HUES48 (cell line): ENCODE results near the gene RRAGA.

Experiments used
- H3K27ac ChIP-seq: one replicate; pipeline ENCODE4 v1.7.0; 2013; ENCODE audit warnings: low read depth, low read length, inconsistent platforms
- H3K27me3 ChIP-seq: 2 replicates; pipeline ENCODE4 v1.6.1; 2013; ENCODE audit warnings: mild to moderate bottlenecking, low read length; ENCODE audit not compliant: control insufficient read depth, insufficient read depth
- H3K36me3 ChIP-seq: 2 replicates; pipeline ENCODE4 v1.6.1; 2013; ENCODE audit warnings: low read length; ENCODE audit not compliant: control insufficient read depth, insufficient read depth
- H3K4me1 ChIP-seq: 2 replicates; pipeline ENCODE4 v1.6.1; 2013; ENCODE audit warnings: mild to moderate bottlenecking, low read length; ENCODE audit not compliant: control insufficient read depth, insufficient read depth
- H3K4me3 ChIP-seq: 2 replicates; pipeline ENCODE4 v1.5.1; 2013; ENCODE audit warnings: mild to moderate bottlenecking, low read depth, low read length
- H3K9ac ChIP-seq: 2 replicates; pipeline ENCODE4 v1.6.1; 2013; ENCODE audit warnings: mild to moderate bottlenecking, low read depth, low read length, moderate library complexity
- H3K9me3 ChIP-seq: 2 replicates; pipeline ENCODE4 v1.6.1; 2013; ENCODE audit warnings: low read length; ENCODE audit not compliant: control insufficient read depth, insufficient read depth

The RRAGA gene

GRCh38 chr9:19028835-19029451 lies 20.3 kb upstream of the RRAGA start:
- H3K27me3 ChIP-seq = no peaks in the 10 kb centered on the region
- H3K27ac ChIP-seq = no peak overlapping the region
- H3K4me1 ChIP-seq = no peaks in the 10 kb centered on the region
- H3K36me3 ChIP-seq = no peaks in the 10 kb centered on the region
- H3K9ac ChIP-seq = no peak overlapping the region
- no peak overlapping the region for H3K4me3 ChIP-seq
- no peaks in the 10 kb centered on the region for H3K9me3 ChIP-seq

DNA sequence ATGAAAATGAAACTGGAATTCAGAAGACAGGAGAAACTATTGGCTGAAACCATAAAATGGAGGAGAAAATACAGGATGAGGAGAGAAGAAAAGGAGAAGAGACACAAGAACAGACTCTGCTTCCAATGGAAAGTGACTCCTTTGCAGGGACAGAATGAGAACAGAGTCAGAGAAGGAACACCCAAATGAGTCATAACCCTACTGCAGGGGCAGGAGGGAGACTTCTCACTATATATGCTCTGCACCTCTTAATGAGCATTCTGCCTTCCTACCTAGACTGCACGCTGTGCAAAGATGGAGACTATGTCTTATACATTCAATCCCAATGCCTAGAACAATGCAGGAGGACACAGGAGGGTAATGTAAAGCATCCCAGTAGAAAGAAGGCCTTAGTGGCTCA lies 18.3 kb upstream of the RRAGA start:
- no peaks in the 10 kb centered on the region for H3K36me3 ChIP-seq
- no peaks in the 10 kb centered on the region for H3K4me1 ChIP-seq
- H3K9ac ChIP-seq = no peak overlapping the region
- no peaks in the 10 kb centered on the region for H3K9me3 ChIP-seq
- H3K27ac ChIP-seq = no peak overlapping the region
- H3K27me3 ChIP-seq = no peaks in the 10 kb centered on the region
- no peak overlapping the region for H3K4me3 ChIP-seq

DNA sequence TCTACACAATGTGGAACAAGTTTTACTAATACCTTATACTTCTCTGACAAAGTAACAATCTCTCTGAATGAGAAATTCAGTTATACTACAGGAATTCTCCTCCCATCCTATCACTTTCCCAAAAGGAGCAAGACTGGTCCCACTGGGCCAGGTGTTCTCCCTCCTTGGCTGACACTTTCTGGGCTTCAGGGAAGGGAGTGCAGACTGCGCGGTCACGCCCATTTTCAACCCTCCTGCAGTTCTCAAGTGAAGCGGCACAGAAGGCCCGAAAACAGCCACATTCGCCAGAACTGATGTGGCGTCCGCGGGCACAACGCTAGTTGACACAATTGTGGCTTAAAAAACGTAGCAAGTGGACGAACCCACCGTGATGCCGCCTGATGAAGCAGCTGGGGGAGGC lies 16.8 kb upstream of the RRAGA start:
- peaks cover 5% of the 10 kb centered on the region for H3K9me3 ChIP-seq
- H3K4me1 ChIP-seq = no peaks in the 10 kb centered on the region
- no peak overlapping the region for H3K27ac ChIP-seq
- no peak overlapping the region for H3K4me3 ChIP-seq
- no peak overlapping the region for H3K9ac ChIP-seq
- no peaks in the 10 kb centered on the region for H3K27me3 ChIP-seq
- H3K36me3 ChIP-seq = no peaks in the 10 kb centered on the region

GRCh38 chr9:19033015-19033414 lies 16.2 kb upstream of the RRAGA start, which contains the start of gene SAXO1:
Gene SAXO1 (minus strand): TSS chr9:19033209. CDS start chr9:19032908, 301 bp downstream.
- no peak within 1 kb of the TSS for H3K27ac ChIP-seq
- peaks cover 5% of the 10 kb centered on the region for H3K9me3 ChIP-seq
- no peaks in the 10 kb centered on the region for H3K36me3 ChIP-seq
- H3K4me3 ChIP-seq = no peak within 1 kb of the TSS
- no peaks in the 10 kb centered on the region for H3K27me3 ChIP-seq
- H3K4me1 ChIP-seq = no peaks in the 10 kb centered on the region
- H3K9ac ChIP-seq = no peak within 1 kb of the TSS

DNA sequence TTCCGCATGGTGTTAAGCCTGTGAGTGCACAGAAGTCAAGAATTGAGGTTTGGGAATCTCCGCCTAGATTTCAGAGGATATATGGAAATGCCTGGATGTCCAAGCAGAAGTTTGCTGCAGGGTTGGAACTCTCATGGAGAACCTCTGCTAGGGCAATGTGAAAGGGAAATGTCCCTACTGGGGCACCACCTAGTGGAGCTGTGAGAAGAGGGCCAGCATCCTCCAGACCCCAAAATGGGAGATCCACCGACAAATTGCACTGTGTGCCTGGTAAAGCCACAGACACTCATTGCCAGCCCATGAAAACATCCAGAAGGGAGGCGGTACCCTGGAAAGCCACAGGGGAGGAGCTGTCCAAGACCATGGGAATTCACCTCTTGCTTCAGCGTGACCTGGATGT lies 12.6 kb upstream of the RRAGA start:
- Histone ChIP-seq H3K9ac (no peak overlapping the region), H3K27me3 (no peaks in the 10 kb centered on the region), H3K27ac (no peak overlapping the region), H3K36me3 (no peaks in the 10 kb centered on the region), H3K4me3 (no peak overlapping the region), H3K9me3 (peaks cover 5% of the 10 kb centered on the region), H3K4me1 (no peaks in the 10 kb centered on the region)

DNA sequence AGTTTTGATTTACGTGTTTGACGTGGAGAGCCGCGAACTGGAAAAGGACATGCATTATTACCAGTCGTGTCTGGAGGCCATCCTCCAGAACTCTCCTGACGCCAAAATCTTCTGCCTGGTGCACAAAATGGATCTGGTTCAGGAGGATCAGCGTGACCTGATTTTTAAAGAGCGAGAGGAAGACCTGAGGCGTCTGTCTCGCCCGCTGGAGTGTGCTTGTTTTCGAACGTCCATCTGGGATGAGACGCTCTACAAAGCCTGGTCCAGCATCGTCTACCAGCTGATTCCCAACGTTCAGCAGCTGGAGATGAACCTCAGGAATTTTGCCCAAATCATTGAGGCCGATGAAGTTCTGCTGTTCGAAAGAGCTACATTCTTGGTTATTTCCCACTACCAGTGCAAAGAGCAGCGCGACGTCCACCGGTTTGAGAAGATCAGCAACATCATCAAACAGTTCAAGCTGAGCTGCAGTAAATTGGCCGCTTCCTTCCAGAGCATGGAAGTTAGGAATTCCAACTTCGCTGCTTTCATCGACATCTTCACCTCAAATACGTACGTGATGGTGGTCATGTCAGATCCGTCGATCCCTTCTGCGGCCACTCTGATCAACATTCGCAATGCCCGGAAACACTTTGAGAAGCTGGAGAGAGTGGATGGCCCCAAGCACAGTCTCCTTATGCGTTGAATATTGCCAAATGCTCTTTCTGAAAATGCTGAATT lies 850 bp downstream of the RRAGA start:
- Histone ChIP-seq H3K27me3 (no peaks in the 10 kb centered on the region), H3K4me3 (peak overlapping the region; percentile 76), H3K4me1 (peaks cover 20% of the 10 kb centered on the region), H3K27ac (peak overlapping the region; percentile 98), H3K9ac (peak overlapping the region; percentile 86), H3K9me3 (no peaks in the 10 kb centered on the region), H3K36me3 (no peaks in the 10 kb centered on the region)

- H3K4me3 ChIP-seq = peak overlapping the region; percentile 76
- peaks cover 20% of the 10 kb centered on the region for H3K4me1 ChIP-seq
- H3K9ac ChIP-seq = no peak overlapping the region
- H3K36me3 ChIP-seq = peaks cover 4% of the 10 kb centered on the region
- H3K27me3 ChIP-seq = no peaks in the 10 kb centered on the region
- no peaks in the 10 kb centered on the region for H3K9me3 ChIP-seq
- H3K27ac ChIP-seq = no peak overlapping the region
Measured at GRCh38 chr9:19050637-19051591, 1.7 kb downstream of the RRAGA start.

GRCh38 chr9:19057033-19057432 lies 7.8 kb downstream of the RRAGA start:
- Histone ChIP-seq H3K4me1 (peaks cover 14% of the 10 kb centered on the region), H3K9me3 (no peaks in the 10 kb centered on the region), H3K36me3 (peaks cover 63% of the 10 kb centered on the region), H3K9ac (no peak overlapping the region), H3K4me3 (no peak overlapping the region), H3K27me3 (no peaks in the 10 kb centered on the region), H3K27ac (no peak overlapping the region)

- H3K9ac ChIP-seq = no peak overlapping the region
- H3K27ac ChIP-seq = no peak overlapping the region
- H3K27me3 ChIP-seq = no peaks in the 10 kb centered on the region
- no peak overlapping the region for H3K4me3 ChIP-seq
- no peaks in the 10 kb centered on the region for H3K4me1 ChIP-seq
- peaks cover 92% of the 10 kb centered on the region for H3K36me3 ChIP-seq
- no peaks in the 10 kb centered on the region for H3K9me3 ChIP-seq
Measured at GRCh38 chr9:19074229-19074628, 25.0 kb downstream of the RRAGA start.

- H3K36me3 ChIP-seq = peaks cover 90% of the 10 kb centered on the region
- no peaks in the 10 kb centered on the region for H3K27me3 ChIP-seq
- no peak overlapping the region for H3K4me3 ChIP-seq
Measured at GRCh38 chr9:19074836-19075235, 25.6 kb downstream of the RRAGA start.

GRCh38 chr9:19085295-19085694 lies 36.1 kb downstream of the RRAGA start:
- Histone ChIP-seq H3K27ac (no peak overlapping the region), H3K27me3 (no peaks in the 10 kb centered on the region), H3K4me3 (no peak overlapping the region), H3K36me3 (peaks cover 97% of the 10 kb centered on the region), H3K9ac (no peak overlapping the region), H3K4me1 (no peaks in the 10 kb centered on the region), H3K9me3 (no peaks in the 10 kb centered on the region)

More at GRCh38 chr9:19074836-19075235, 25.6 kb downstream of the RRAGA start:
- Histone ChIP-seq H3K9ac (no peak overlapping the region), H3K27ac (no peak overlapping the region), H3K4me1 (no peaks in the 10 kb centered on the region), H3K9me3 (no peaks in the 10 kb centered on the region)
